Tibial artery (tissue), 4 donors: Measurements from ENCODE around the gene GAK.

Experiments
- DNase-seq, 2 donors: peaks; one replicate each; pipeline ENCODE4 v3.0.0-alpha.2; 2019
- H3K27ac ChIP-seq, 2 donors: fragments of 200-600 bp; sonication (generic) in 1 of 2; 1 replicate in 1 of 2; 2 replicates in 1 of 2; pipeline ENCODE4 v1.5.1; 2018 to 2019; ENCODE audit warnings: mild to moderate bottlenecking in 1 of 2
- H3K27me3 ChIP-seq, 2 donors: fragments of 200-600 bp; sonication (generic) in 1 of 2; one replicate each; pipeline versions ENCODE4 v1.5.1 to v1.6.0; 2016 to 2019
- H3K36me3 ChIP-seq, 3 donors: fragments of 200-600 bp; sonication (generic) in 2 of 3; one replicate each; pipeline ENCODE4 v1.5.1; 2016 to 2019; ENCODE audit warnings: mild to moderate bottlenecking in 2 of 3
- H3K4me1 ChIP-seq, 4 donors: fragments of 200-600 bp; sonication (generic) in 2 of 4; 1 replicate in 3 of 4; 2 replicates in 1 of 4; pipeline ENCODE4 v1.5.1; 2016 to 2019
- H3K4me3 ChIP-seq, 2 donors: fragments of 200-600 bp; sonication (generic) in 1 of 2; 1 replicate in 1 of 2; 2 replicates in 1 of 2; pipeline ENCODE4 v1.5.1; 2018 to 2019; ENCODE audit warnings: mild to moderate bottlenecking in 2 of 2
- H3K9me3 ChIP-seq, 3 donors: fragments of 200-600 bp; sonication (generic) in 1 of 3; one replicate each; pipeline ENCODE4 v1.5.1; 2016 to 2019
- intact Hi-C: fragments of 100-400 bp; cut with DNase I; formaldehyde crosslinking; loops from one replicate; pipeline ENCODE4 v1.15.0; 2023; ENCODE audit warnings: low total_unique reads
- TF ChIP-seq, protein P1 (sequence below), 2 experiments: fragments of 200-600 bp in 1 of 2; fragments of 450-650 bp in 1 of 2; IDR thresholded peaks; one replicate each; pipeline ENCODE4 v1.5.1; 2017 to 2019; ENCODE audit warnings: antibody characterized with exemption in 2 of 2, mild to moderate bottlenecking in 1 of 2, moderate library complexity in 1 of 2

Gene GAK

DNA sequence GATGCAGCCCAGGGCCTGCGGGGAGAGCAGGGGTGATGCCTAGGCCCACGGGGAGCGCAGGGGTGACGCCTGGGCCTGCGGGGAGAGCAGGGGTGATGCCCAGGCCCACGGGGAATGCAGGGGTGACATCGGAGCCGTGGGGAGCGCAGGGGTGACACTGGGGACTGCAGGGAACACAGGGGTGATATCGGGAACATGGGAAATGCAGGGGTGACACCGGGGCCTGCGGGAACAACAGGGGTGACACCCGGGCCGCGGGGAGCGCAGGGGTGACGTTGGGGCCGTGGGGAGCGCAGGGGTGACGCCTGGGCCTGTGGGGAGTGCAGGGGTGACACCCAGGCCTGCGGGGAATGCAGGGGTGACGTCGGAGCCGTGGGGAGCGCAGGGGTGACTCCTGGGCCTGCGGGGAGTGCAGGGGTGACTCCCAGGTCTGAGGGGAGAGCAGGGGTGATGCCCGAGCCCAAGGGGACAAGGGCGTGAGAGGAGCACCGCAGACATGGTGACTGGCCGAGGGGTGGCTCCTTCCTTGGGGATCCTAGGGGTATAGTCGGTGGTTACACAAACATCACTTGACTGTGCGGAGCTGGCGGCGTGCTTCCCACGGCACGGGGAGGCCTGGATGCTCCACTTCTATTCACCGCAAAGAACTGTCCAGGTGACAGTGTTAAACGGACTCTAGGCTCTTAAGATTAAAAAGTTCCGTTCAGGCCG, 38.0 kb downstream of the GAK start:
- no peaks in the 10 kb centered on the region for H3K4me1 ChIP-seq
- intact Hi-C loops, result no loop called here
- H3K27me3 ChIP-seq, result no peaks in the 10 kb centered on the region
- H3K4me3 ChIP-seq, result no peak overlapping the region
- no peak overlapping the region for H3K27ac ChIP-seq
- TF ChIP-seq, protein P1, sequence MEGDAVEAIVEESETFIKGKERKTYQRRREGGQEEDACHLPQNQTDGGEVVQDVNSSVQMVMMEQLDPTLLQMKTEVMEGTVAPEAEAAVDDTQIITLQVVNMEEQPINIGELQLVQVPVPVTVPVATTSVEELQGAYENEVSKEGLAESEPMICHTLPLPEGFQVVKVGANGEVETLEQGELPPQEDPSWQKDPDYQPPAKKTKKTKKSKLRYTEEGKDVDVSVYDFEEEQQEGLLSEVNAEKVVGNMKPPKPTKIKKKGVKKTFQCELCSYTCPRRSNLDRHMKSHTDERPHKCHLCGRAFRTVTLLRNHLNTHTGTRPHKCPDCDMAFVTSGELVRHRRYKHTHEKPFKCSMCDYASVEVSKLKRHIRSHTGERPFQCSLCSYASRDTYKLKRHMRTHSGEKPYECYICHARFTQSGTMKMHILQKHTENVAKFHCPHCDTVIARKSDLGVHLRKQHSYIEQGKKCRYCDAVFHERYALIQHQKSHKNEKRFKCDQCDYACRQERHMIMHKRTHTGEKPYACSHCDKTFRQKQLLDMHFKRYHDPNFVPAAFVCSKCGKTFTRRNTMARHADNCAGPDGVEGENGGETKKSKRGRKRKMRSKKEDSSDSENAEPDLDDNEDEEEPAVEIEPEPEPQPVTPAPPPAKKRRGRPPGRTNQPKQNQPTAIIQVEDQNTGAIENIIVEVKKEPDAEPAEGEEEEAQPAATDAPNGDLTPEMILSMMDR (IDR thresholded peaks at IDR 0.05), result no peak
- no peaks in the 10 kb centered on the region for H3K9me3 ChIP-seq
- H3K36me3 ChIP-seq, result peaks cover 45 to 89% (median 67%) of the 10 kb centered on the region in 3 donors
- DNase-seq, result no peak

DNA sequence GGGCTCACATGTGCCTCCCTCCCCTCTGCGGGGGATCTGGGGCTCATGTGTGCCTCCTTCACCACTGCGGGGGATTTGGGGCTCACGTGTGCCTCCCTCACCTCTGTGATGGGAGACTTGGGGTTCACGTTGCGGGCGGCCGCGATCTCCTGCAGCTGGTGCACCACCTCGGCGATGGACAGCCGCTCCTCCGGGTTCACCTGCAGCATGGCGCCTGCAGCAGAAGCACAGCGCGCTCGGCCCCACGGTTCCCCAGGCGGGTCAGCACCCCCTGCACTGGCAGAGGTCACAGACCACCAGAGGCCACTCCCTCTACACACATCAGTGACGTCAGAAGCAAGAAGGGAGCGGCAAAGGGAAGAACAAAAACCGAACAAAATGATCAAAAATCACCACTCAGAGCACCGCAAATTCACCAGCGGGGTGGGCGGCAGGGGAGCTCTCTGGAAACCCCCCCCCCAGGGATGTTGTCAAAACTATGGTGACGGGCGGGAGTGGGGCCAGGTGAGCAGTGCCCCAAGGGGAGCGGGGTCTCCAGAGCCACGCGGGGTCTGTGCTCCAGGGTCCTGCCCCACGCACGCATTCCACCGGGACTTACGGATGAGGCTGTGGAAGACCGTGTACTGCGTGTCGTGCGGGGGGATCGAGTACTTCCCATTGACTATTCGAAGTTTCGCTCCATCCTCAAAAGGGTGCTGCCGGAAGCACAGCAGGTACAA, 38.7 kb downstream of the GAK start:
- Histone ChIP-seq H3K4me3 (no peak overlapping the region), H3K9me3 (no peaks in the 10 kb centered on the region), H3K4me1 (no peaks in the 10 kb centered on the region), H3K36me3 (peaks cover 52 to 96% (median 71%) of the 10 kb centered on the region in 3 donors), H3K27me3 (no peaks in the 10 kb centered on the region), H3K27ac (no peak overlapping the region)
- TF ChIP-seq, protein P1 (IDR thresholded peaks at IDR 0.05), result no peak
- intact Hi-C loops, result no loop called here
- no peak for DNase-seq

DNA sequence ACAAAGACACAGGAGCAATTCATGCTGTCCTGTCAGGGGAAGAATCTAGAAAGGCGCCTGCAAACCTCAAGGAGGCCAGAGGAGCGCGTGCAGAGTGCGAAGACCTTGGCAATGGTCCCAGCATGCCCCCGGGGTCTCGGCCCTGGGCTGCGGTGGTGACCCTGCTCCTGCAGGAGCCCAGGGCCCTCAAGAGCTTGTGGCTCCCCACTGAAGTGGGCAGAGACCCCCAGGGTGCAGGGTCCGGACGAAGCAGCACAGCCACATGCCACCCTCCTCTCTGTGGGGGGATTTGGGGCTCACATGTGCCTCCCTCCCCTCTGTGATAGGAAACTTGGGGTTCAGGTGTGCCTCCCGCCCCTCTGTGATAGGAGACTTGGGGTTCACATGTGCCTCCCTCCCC, 39.3 kb downstream of the GAK start:
- Histone ChIP-seq H3K9me3 (no peaks in the 10 kb centered on the region), H3K27me3 (no peaks in the 10 kb centered on the region), H3K36me3 (peaks cover 57 to 97% (median 72%) of the 10 kb centered on the region in 3 donors), H3K4me3 (no peak overlapping the region), H3K4me1 (no peaks in the 10 kb centered on the region), H3K27ac (no peak overlapping the region)
- no peak for DNase-seq
- intact Hi-C loops, result no loop called here
- TF ChIP-seq, protein P1 (IDR thresholded peaks at IDR 0.05), result no peak

DNA sequence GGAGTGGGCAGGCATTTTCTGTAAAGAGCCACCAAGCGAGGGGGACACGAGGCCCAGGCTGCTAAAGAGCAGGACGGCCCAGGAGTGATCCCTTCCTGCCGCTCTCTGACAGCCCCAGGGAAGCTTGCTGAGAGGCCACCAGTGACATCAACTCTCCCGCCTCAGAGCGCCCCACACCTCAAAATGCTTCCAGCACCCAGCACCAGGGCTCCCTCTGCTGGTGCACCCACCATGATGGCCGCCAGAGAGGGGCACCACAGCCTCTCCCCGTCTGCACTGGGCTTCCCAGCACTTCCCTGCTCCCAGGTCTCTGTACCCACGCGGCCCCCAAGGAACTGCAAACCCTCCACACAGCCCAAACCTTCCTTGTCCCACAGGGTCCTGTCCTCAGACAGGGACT, 40.4 kb downstream of the GAK start:
- TF ChIP-seq, protein P1 (IDR thresholded peaks at IDR 0.05), result no peak
- intact Hi-C loops, result no loop called here

DNA sequence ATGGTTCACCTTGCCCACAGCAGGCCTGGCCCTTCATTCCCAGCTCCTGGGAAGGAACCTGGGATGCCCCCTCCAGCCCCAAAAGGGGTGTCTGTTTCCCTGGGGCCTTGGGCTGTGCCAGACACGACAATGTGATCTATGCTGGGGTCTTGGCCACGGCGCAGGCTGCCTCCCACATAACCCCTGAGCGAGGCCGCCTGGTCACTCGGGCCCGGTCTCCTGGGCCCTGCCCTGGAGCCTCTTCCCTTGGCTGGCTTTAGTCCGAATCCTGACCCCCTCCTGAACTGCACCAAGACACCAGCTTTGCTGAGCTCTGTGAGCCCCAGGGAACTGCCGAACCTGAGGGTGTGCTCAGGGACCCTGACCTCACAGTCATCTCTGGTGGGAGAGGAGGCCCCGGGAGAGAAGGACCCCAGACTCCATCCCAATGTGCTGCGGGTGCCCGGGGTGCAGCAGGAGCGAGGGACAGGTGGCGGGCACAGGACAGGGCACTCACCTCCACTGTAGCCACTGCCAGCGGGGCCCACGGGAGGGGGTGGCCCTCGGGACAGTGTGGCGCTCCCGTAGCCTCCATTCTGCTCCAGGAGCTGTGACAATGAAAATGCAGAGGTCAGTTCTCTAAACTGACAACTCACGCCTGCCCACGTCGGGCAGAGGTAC, 42.0 kb downstream of the GAK start:
- Histone ChIP-seq H3K4me3 (no peak overlapping the region), H3K27ac (no peak overlapping the region), H3K4me1 (no peaks in the 10 kb centered on the region), H3K9me3 (no peaks in the 10 kb centered on the region), H3K36me3 (peaks cover 47 to 97% (median 71%) of the 10 kb centered on the region in 3 donors), H3K27me3 (no peaks in the 10 kb centered on the region)
- DNase-seq, result no peak
- TF ChIP-seq, protein P1 (IDR thresholded peaks at IDR 0.05), result no peak
- intact Hi-C loops, result no loop called here

More for the DNA sequence above, 40.4 kb downstream of the GAK start:
- H3K36me3 ChIP-seq, result peaks cover 57 to 97% (median 63%) of the 10 kb centered on the region in 3 donors
- H3K27ac ChIP-seq, result no peak overlapping the region
- no peak overlapping the region for H3K4me3 ChIP-seq
- H3K4me1 ChIP-seq, result no peaks in the 10 kb centered on the region
- no peaks in the 10 kb centered on the region for H3K9me3 ChIP-seq
- no peak for DNase-seq
- no peaks in the 10 kb centered on the region for H3K27me3 ChIP-seq
